K562 (cell line): ENCODE data around the gene ODAD3. TPM values are rescaled to one million over a fixed set of nuclear protein-coding genes. Genes with fewer than 3 reads are reported as not detected.

Experiments
- ATAC-seq: fragments of 200-7000 bp; cut with Tn5 transposase; 3 replicates; pipeline ENCODE4 v1.9.1; 2020; ENCODE audit warnings: moderate library complexity
- BruUV-seq: library from RNA; stranded (reverse); fragments of 400-500 nt; replicated peaks from 2 replicates; lab custom pipeline; 2021; lab: Mats Ljungman, UMichigan
- CTCF ChIA-PET: fragments of 300-600 bp; formaldehyde crosslinking; extraction: SDS; loops from one replicate; lab custom pipeline; 2021; ENCODE audit warnings: low intra/inter-chr PET ratio; lab: Yijun Ruan, JAX
- POLR2A ChIA-PET: fragments of 300-600, 350-650 bp; sonication (Branson Sonifier 250); formaldehyde crosslinking; extraction: SDS; loops from one replicate; lab custom pipeline; 2021; ENCODE audit warnings: antibody characterized with exemption, inconsistent platforms; lab: Yijun Ruan, JAX
- DNase-seq, 4 experiments: peaks; one replicate each; pipeline versions ENCODE4 v3.0.0 to v3.0.0-alpha.2; 2011 to 2018; ENCODE audit warnings: low spot score in 3 of 4, mixed read lengths in 3 of 4; ENCODE audit errors: extremely low read depth in 1 of 4
- FAIRE-seq: peaks from 2 replicates; lab custom pipeline; 2011; peaks lifted over from hg19 to GRCh38; lab: Jason Lieb, UNC
- H2AFZ ChIP-seq: 2 replicates; pipeline ENCODE4 v1.6.0; 2011; ENCODE audit warnings: low read depth, low read length, control low read depth, inconsistent platforms
- H3K27ac ChIP-seq: fragments of 200-600 bp; 3 replicates; pipeline ENCODE4 v1.8.0; 2011; ENCODE audit warnings: low read depth, mild to moderate bottlenecking, control low read depth, inconsistent platforms, low read length, moderate library complexity, mixed read lengths; ENCODE audit errors: extremely low read depth
- H3K27me3 ChIP-seq, 2 experiments: fragments of 300-600 bp in 1 of 2; 2 replicates in 1 of 2; 3 replicates in 1 of 2; pipeline versions ENCODE4 v1.6.0 to v1.8.0; 2011; ENCODE audit warnings: inconsistent platforms in 2 of 2, low read length in 2 of 2, mild to moderate bottlenecking in 1 of 2, mixed read lengths in 1 of 2, moderate library complexity in 1 of 2; ENCODE audit not compliant: control insufficient read depth in 2 of 2, insufficient read depth in 2 of 2
- H3K36me3 ChIP-seq: fragments of 300-600 bp; 3 replicates; pipeline ENCODE4 v1.8.0; 2011; ENCODE audit warnings: mild to moderate bottlenecking, low read length, inconsistent platforms; ENCODE audit not compliant: control insufficient read depth, insufficient read depth
- H3K4me1 ChIP-seq, 2 experiments: fragments of 200-600 bp in 1 of 2; replicated peaks in 1 of 2; 2 replicates in 1 of 2; 3 replicates in 1 of 2; pipeline versions ENCODE4 v1.5.1 to v1.8.0; 2011; ENCODE audit warnings: inconsistent platforms in 2 of 2, low read length in 2 of 2, mild to moderate bottlenecking in 1 of 2, mixed read lengths in 1 of 2, moderate library complexity in 1 of 2; ENCODE audit not compliant: control insufficient read depth in 2 of 2, insufficient read depth in 2 of 2
- H3K4me2 ChIP-seq: 2 replicates; pipeline ENCODE4 v1.6.1; 2011; ENCODE audit warnings: low read length, control low read depth, inconsistent platforms, mixed read lengths; ENCODE audit not compliant: insufficient read depth
- H3K4me3 ChIP-seq: fragments of 200-600 bp; sonication (generic), shearing (Covaris generic); 2 replicates; pipeline ENCODE4 v1.5.1; 2016; ENCODE audit warnings: control low read depth, inconsistent platforms
- H3K79me2 ChIP-seq: fragments of 200-600 bp; 3 replicates; pipeline ENCODE4 v1.8.0; 2011; ENCODE audit warnings: low read length, inconsistent platforms; ENCODE audit not compliant: control insufficient read depth, insufficient read depth
- H3K9ac ChIP-seq, 2 experiments: 2 replicates each; pipeline versions ENCODE4 v1.6.0 to v1.6.1; 2011; ENCODE audit warnings: low read depth in 2 of 2, low read length in 2 of 2, control low read depth in 1 of 2, inconsistent platforms in 1 of 2, mild to moderate bottlenecking in 1 of 2, mixed read lengths in 1 of 2; ENCODE audit not compliant: insufficient read depth in 1 of 2
- H3K9me1 ChIP-seq: one replicate; pipeline ENCODE4 v1.6.0; 2011; ENCODE audit warnings: inconsistent platforms, mild to moderate bottlenecking, low read length, moderate library complexity; ENCODE audit not compliant: control insufficient read depth, insufficient read depth
- H3K9me3 ChIP-seq: replicated peaks from 2 replicates; pipeline ENCODE4 v1.5.1; 2011; ENCODE audit warnings: low read depth, low read length, inconsistent platforms; ENCODE audit not compliant: control insufficient read depth, insufficient read depth
- H4K20me1 ChIP-seq: replicated peaks from 2 replicates; pipeline ENCODE4 v1.6.1; 2011; ENCODE audit warnings: low read length, inconsistent platforms, mixed read lengths; ENCODE audit not compliant: control insufficient read depth, insufficient read depth
- CREB3L1 ChIP-seq: fragments of 450-650 bp; IDR thresholded peaks from 2 replicates; pipeline ENCODE4 v1.6.1; 2014; ENCODE audit warnings: low read depth, mild to moderate bottlenecking, moderate library complexity, borderline replicate concordance
- WGBS: fragments of 100-300 bp; shearing (Covaris generic); methylation state at CpG from one replicate; pipeline ENCODE4 v1.1.6; 2016; ENCODE audit warnings: low coverage, mixed read lengths; ENCODE audit not compliant: insufficient coverage; ENCODE audit errors: missing lambda C conversion rate; 5-methylcytosine and 5-hydroxymethylcytosine counted together
- in situ Hi-C: fragments of 300-500 bp; cut with MboI; formaldehyde crosslinking; loops from 4 replicates; pipeline ENCODE4 v1.15.0; 2018; ENCODE audit warnings: inconsistent platforms, mixed read lengths
- intact Hi-C: fragments of 100-400 bp; cut with micrococcal nuclease; formaldehyde crosslinking; loops from 2 replicates; pipeline ENCODE4 v1.14.2; 2022
- polyA plus RNA-seq, 8 experiments: library from polyadenylated mRNA; depleted of rRNA in 4 of 8; stranded (reverse) in 5 of 8; unstranded in 3 of 8; fragments of >200 nt; fragmentation: Nextera tagmentation in 2 of 8; fragmentation: Illumina TruSeq in 1 of 8; extraction: Ambion mirVana in 2 of 8; extraction: Trizol in 1 of 8; gene quantifications; 2 replicates each; pipeline versions ENCODE4 v1.2.1 to v1.2.3, GENCODE V29; 2011 to 2014; ENCODE audit warnings: inconsistent platforms in 1 of 8, missing spikeins in 1 of 8
- total RNA-seq, 7 experiments: library from RNA; depleted of rRNA in 6 of 7; stranded (reverse); fragments of >200 nt in 6 of 7; fragmentation: Illumina TruSeq in 2 of 7; extraction: Trizol in 2 of 7; gene quantifications; 2 replicates each; pipeline versions ENCODE4 v1.2.1 to v1.2.3, GENCODE V29; 2011 to 2021; ENCODE audit warnings: low replicate concordance in 1 of 7

The ODAD3 gene
- total and polyA plus RNA-seq, 9 of the 15 experiments (the other 6 are each of a cell fraction or from before 2014, with no cell fraction given): 0.07 to 0.72 (median 0.14) TPM; not detected in 2

- ATAC-seq: no peak
- no peaks in the 10 kb centered on the region for H4K20me1 ChIP-seq
- no peak overlapping the region for H3K27ac ChIP-seq
- BruUV-seq: no TSS peak
- in situ Hi-C loops (no loop called here), intact Hi-C loops (no loop called here)
- peak in 2 of 4 experiments; percentile 19 to 23 for DNase-seq
- H3K4me2 ChIP-seq: no peak overlapping the region
- peaks cover 0 to 57% of the 10 kb centered on the region in 2 experiments; a peak in 3 of 5 replicates for H3K4me1 ChIP-seq
- H2AFZ ChIP-seq: no peak overlapping the region
- H3K9me1 ChIP-seq: no peaks in the 10 kb centered on the region
- H3K27me3 ChIP-seq: no peaks in the 10 kb centered on the region
- H3K36me3 ChIP-seq: peaks cover 43% of the 10 kb centered on the region; the same call in 1 of the 3 replicates
- no peak overlapping the region for H3K9ac ChIP-seq
- H3K79me2 ChIP-seq: no peaks in the 10 kb centered on the region
- ChIA-PET POLR2A (interaction anchor here (0.7 kb wide), 1 partner anchor 169 kb away, joined by 3 read pairs; no protein-coding TSS in a partner anchor), CTCF (no interaction called here)
- no peaks in the 10 kb centered on the region for H3K9me3 ChIP-seq
- FAIRE-seq: no peak
- no peak overlapping the region for H3K4me3 ChIP-seq
- WGBS: 62% methylated on average over 6 of the region's 13 CpGs
- no peak for TF ChIP-seq CREB3L1
- TF ChIP-seq, all 486 proteins: peak for 0
Observed at GRCh38 chr19:11451327-11451870, 16.5 kb upstream of the ODAD3 start.
